NB4 (cell line): ENCODE results near the gene OS9.
A peak's percentile ranks its signal among the peaks of the same experiment; 100 is the strongest.

ENCODE experiments used
- DNase-seq: peaks from one replicate; pipeline ENCODE4 v3.0.0; 2010; ENCODE audit warnings: low read depth
- H3K4me3 ChIP-seq: one replicate; pipeline ENCODE4 v1.5.1; 2011; ENCODE audit warnings: mild to moderate bottlenecking, low read depth, low read length, moderate library complexity
- MYC ChIP-seq: IDR thresholded peaks from 2 replicates; pipeline ENCODE4 v1.6.1; 2011; ENCODE audit warnings: low read depth, low read length
- POLR2A ChIP-seq: IDR thresholded peaks from 2 replicates; pipeline ENCODE4 v1.6.1; 2011; ENCODE audit warnings: mild to moderate bottlenecking; ENCODE audit not compliant: insufficient read length; ENCODE audit errors: extremely low read depth
- TF ChIP-seq, protein P1 (sequence below): IDR thresholded peaks from 2 replicates; pipeline ENCODE4 v1.6.1; 2011; ENCODE audit warnings: low read depth, low read length
- TF ChIP-seq, protein P2 (sequence below): IDR thresholded peaks from one replicate; pipeline ENCODE4 v1.5.1; 2012; ENCODE audit warnings: low read depth, low read length

Gene OS9

GRCh38 chr12:57726151-57726883 is 32.4 kb downstream of the OS9 start:
- no peak overlapping the region for H3K4me3 ChIP-seq
- DNase-seq: no peak
- TF ChIP-seq, protein P1, sequence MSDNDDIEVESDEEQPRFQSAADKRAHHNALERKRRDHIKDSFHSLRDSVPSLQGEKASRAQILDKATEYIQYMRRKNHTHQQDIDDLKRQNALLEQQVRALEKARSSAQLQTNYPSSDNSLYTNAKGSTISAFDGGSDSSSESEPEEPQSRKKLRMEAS: no peak
- TF ChIP-seq POLR2A (no peak), MYC (no peak)
- TF ChIP-seq, protein P2, sequence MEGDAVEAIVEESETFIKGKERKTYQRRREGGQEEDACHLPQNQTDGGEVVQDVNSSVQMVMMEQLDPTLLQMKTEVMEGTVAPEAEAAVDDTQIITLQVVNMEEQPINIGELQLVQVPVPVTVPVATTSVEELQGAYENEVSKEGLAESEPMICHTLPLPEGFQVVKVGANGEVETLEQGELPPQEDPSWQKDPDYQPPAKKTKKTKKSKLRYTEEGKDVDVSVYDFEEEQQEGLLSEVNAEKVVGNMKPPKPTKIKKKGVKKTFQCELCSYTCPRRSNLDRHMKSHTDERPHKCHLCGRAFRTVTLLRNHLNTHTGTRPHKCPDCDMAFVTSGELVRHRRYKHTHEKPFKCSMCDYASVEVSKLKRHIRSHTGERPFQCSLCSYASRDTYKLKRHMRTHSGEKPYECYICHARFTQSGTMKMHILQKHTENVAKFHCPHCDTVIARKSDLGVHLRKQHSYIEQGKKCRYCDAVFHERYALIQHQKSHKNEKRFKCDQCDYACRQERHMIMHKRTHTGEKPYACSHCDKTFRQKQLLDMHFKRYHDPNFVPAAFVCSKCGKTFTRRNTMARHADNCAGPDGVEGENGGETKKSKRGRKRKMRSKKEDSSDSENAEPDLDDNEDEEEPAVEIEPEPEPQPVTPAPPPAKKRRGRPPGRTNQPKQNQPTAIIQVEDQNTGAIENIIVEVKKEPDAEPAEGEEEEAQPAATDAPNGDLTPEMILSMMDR: peak; percentile 30

DNA sequence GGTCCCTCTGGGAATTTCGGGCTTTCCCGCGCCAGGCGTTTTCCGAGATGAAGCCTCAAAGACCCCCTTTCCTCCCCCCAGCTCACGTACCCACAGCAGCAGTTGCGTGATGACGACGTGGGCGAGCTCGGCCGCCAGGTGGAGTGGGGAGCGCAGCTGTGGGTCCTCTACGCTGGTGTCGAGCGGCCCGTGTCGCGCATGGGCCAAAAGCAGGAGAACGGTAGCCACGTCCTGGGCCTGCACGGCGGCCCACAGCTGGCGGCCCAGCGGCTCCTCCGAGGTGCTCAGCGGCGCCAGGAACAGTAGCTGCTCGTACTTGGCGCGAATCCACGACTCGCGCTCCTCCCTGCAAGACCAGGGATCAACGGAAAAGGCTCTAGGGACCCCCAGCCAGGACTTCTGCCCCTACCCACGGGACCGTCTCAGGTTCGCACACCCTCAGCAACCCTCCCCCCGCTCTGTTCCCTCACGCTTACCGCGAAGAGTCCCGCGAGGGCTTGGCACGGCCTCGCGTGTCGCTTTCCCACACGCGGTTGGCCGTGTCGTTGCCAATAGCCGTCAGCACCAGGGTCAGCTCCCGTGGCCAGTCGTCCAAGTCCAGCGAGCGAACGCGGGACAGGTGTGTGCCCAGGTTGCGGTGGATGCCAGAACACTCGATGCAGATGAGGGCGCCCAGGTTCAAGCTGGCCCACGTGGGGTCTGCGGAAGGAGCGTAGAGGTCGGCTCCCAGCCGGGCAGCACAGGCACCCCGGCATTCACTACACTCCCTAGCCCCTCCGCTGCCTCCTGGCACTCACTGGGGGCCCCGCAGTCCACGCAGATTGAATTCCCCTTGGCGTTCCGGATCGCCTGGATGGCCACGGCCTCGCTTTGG is 33.2 kb downstream of the OS9 start:
- DNase-seq: no peak
- no peak for TF ChIP-seq MYC
- TF ChIP-seq, protein P1: no peak
- TF ChIP-seq POLR2A: no peak
- TF ChIP-seq, protein P2: no peak
- H3K4me3 ChIP-seq: no peak overlapping the region

DNA sequence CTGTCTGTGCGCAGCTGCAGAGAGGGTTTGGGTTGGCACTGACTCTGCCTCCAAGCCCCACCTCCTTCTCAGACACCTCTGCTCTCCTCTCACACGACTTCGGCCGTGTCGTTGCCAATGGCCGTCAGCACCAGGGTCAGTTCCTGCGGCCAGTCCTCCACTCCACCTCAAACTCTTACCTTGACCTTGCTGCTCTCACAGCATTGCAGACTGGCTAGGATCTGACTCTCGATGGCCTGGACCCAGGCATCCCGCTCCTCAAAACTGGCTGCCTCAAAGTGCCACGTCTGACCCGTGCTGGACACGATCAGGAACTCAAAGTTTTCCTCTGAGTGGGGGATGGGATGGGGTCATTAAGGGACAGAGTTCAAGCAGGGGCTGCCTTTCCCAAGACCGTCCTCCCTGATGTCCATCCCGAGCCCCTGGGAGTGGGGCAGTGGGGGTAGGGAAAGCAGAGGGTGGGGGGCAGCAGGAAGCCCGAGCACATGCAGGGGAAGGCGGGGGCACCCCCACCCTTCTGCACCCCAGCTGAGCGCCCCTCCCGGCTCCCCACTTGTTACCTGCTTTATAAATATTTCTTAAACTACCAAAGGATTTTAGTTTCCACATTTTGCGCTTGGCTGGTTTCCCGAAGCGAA is 33.9 kb downstream of the OS9 start:
- H3K4me3 ChIP-seq: no peak overlapping the region
- TF ChIP-seq MYC: no peak
- TF ChIP-seq, protein P1: no peak
- TF ChIP-seq, protein P2: no peak
- TF ChIP-seq POLR2A: no peak
- no peak for DNase-seq

DNA sequence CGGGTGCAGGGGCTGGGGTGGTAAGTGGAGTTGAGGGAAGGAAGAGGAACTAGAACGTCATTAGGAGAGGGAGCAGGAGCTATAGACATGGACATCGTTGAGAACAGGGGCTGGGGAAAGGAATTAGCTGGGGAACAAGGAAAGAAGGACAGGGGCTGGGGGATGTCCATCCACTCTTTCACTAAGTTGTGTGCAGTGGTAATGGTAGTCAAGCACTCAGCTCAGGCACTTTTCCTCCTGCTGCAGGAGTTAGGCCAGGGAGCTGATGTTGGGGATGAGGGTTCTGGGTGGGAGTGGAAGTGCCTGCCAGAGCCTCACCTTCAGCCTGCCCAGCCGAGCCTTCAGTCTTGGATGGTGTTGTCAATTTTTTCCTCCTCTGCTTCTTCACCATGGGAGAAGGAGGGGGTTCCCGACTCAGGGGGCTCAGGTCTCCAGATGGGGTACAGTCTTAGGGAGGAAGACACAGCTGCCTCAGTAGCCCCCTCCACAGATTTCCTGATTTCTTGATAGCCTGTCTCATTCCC is 35.5 kb downstream of the OS9 start:
- no peak overlapping the region for H3K4me3 ChIP-seq
- DNase-seq: no peak
- TF ChIP-seq MYC (no peak), POLR2A (no peak)
- TF ChIP-seq, protein P1: no peak
- TF ChIP-seq, protein P2: no peak

DNA sequence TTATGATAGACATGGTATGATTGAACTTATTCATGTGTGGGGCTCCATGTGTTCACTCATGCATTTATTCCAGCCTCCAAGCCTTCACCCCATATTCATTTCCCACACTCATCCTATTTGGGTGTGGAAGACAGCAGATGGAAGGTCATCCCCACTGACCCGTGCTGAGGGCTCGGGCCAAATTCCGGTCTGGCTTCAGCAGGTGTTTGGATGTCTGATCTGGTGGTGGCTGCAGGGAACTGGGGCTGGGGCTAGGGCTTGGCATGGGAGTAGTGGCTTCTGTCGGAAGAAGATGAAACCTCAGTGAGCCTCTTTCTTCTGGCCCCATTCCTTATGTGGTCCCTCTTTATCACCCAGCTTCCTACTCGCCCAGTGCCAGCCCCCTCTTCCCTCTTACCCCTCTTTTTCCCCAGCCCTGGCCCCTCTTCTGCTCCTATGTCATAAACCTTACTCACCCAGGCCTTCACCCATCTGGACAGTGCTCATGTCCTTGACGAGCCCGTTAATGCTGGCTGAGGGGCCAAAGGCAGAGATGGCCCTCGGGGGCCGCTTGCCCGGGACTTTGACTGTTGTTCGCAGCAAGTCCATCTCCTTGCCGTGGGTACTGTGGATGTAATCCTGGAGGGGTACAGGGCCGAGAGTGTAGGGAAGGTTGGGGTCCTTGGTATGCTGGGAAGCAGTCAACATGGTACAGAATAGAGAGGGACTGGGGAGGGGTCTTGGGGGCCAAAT is 36.6 kb downstream of the OS9 start:
- H3K4me3 ChIP-seq: no peak overlapping the region
- no peak for TF ChIP-seq MYC
- TF ChIP-seq POLR2A: no peak
- TF ChIP-seq, protein P1: no peak
- TF ChIP-seq, protein P2: no peak
- DNase-seq: no peak
